22Rv1 (cell line): Measurements from ENCODE around the gene HERPUD1.

Experiments
- ZFX ChIP-seq: fragments of 450-650 bp; IDR thresholded peaks from 2 replicates; pipeline ENCODE4 v1.6.1; 2017; ENCODE audit warnings: antibody characterized with exemption, borderline replicate concordance
- TF ChIP-seq, protein P1 (sequence below): fragments of 450-650 bp; IDR thresholded peaks from 2 replicates; pipeline ENCODE4 v1.5.1; 2017; ENCODE audit warnings: mild to moderate bottlenecking

DNA sequence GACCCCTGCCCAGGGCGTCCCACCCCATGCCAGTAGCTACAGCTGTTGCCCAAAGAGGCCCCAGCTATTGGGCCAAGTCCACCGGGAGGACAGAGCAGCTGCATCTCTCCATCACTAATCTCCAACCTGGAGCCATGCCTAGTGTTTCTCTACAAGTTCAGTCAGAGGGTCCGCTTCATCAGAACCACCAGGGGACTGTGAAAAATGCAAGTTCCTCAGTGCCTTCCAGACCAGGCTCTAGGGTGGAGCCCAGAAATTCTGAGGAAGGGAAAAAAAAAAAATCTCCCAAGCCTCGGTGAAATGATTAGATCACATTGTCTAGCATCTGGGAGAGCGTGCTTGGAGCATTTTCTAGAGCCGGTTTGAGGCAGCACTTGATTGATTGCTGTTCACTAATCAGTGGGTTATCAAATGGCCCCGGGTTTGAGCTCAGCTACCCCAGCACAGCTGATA lies 22.4 kb upstream of the HERPUD1 start:
- TF ChIP-seq, protein P1, sequence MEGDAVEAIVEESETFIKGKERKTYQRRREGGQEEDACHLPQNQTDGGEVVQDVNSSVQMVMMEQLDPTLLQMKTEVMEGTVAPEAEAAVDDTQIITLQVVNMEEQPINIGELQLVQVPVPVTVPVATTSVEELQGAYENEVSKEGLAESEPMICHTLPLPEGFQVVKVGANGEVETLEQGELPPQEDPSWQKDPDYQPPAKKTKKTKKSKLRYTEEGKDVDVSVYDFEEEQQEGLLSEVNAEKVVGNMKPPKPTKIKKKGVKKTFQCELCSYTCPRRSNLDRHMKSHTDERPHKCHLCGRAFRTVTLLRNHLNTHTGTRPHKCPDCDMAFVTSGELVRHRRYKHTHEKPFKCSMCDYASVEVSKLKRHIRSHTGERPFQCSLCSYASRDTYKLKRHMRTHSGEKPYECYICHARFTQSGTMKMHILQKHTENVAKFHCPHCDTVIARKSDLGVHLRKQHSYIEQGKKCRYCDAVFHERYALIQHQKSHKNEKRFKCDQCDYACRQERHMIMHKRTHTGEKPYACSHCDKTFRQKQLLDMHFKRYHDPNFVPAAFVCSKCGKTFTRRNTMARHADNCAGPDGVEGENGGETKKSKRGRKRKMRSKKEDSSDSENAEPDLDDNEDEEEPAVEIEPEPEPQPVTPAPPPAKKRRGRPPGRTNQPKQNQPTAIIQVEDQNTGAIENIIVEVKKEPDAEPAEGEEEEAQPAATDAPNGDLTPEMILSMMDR: no peak
- TF ChIP-seq ZFX: no peak
